ENCODE measurements around the gene RYR3. TPM values are rescaled to one million over a fixed set of nuclear protein-coding genes. Genes with fewer than 3 reads are reported as not detected.

RYR3 gene
- total RNA-seq, 1 experiment from 2014 or later, result not detected

DNA sequence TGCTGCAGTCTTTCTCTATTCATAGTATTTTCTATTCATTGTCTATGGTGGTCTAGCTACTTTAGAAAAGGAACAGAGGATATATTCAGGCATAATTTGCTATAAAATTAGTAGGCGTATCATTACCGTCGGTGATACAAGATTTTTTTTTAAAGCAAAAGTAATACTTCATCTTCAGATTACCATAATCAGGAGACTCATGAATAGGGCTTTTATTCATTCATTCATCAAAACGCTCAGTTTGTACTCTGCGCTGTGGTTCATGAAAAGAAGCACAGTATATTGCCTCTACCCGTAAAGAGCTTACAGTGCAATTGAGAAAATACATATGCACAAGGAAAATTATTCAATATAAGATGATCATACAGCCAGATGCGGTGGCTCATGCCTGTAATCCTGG is 520.9 kb downstream of the RYR3 start:
- ChIA-PET CTCF (no interaction called here), POLR2A (ENCODE audit: unreplicated experiment) (no interaction called here)

GRCh38 chr15:33834892-33835743 is 524.4 kb downstream of the RYR3 start:
- no TSS peak for BruUV-seq (replicated peaks)
- TF ChIP-seq EZH2 (IDR thresholded peaks at IDR 0.05; ENCODE audit: low read length, unreplicated experiment) (no peak), CTCF (conservative IDR thresholded peaks at IDR 0.05; ENCODE audit: low read depth, low read length) (no peak), EZH2phosphoT487 (IDR thresholded peaks at IDR 0.05; ENCODE audit: borderline replicate concordance, low read length) (no peak)
- ChIA-PET CTCF (no interaction called here), POLR2A (ENCODE audit: unreplicated experiment) (no interaction called here)
- Histone ChIP-seq H3K36me3 (ENCODE audit: low read depth, low read length) (no peaks in the 10 kb centered on the region), H3K9me3 (ENCODE audit: low read length) (no peaks in the 10 kb centered on the region), H3K27me3 (ENCODE audit: low read length) (no peaks in the 10 kb centered on the region; the same call in 1 of the 2 replicates), H3K79me2 (ENCODE audit: low read length) (no peaks in the 10 kb centered on the region), H3K27ac (ENCODE audit: low read length) (no peak overlapping the region), H3F3A (ENCODE audit: low read length, unreplicated experiment) (no peaks in the 10 kb centered on the region), H3K9me2 (replicated peaks; ENCODE audit: low read length) (0 out of 2 replicates have a peak, but pooled peaks cover 11% of the 10 kb centered on the region), H3K4me2 (ENCODE audit: low read length) (no peak overlapping the region), H4K20me1 (ENCODE audit: low read length) (no peaks in the 10 kb centered on the region), H3K4me3 (ENCODE audit: low read length) (no peak overlapping the region), H3K9ac (ENCODE audit: low read length) (no peak overlapping the region), H3K4me1 (ENCODE audit: insufficient read depth, low read length) (no peaks in the 10 kb centered on the region), H2AFZ (ENCODE audit: low read length) (no peak overlapping the region)
- ATAC-seq, result peak; percentile 70
- intact Hi-C loops (cut with micrococcal nuclease), result no loop called here
- no peak for DNase-seq

More for the DNA sequence above, 520.9 kb downstream of the RYR3 start:
- ATAC-seq (no peak), DNase-seq (no peak)
- H3K27me3 ChIP-seq (ENCODE audit: low read length), result peaks cover 2% of the 10 kb centered on the region; the same call in 1 of the 2 replicates
- H3K9me2 ChIP-seq (replicated peaks; ENCODE audit: low read length), result no peaks in the 10 kb centered on the region
- no peaks in the 10 kb centered on the region for H3F3A ChIP-seq (ENCODE audit: low read length, unreplicated experiment)
- H3K4me3 ChIP-seq (ENCODE audit: low read length), result no peak overlapping the region
- H3K4me1 ChIP-seq (ENCODE audit: insufficient read depth, low read length), result no peaks in the 10 kb centered on the region
- no peaks in the 10 kb centered on the region for H3K36me3 ChIP-seq (ENCODE audit: low read depth, low read length)
- H2AFZ ChIP-seq (ENCODE audit: low read length), result no peak overlapping the region
- TF ChIP-seq EZH2 (IDR thresholded peaks at IDR 0.05; ENCODE audit: low read length, unreplicated experiment) (no peak), EZH2phosphoT487 (IDR thresholded peaks at IDR 0.05; ENCODE audit: borderline replicate concordance, low read length) (no peak), CTCF (conservative IDR thresholded peaks at IDR 0.05; ENCODE audit: low read depth, low read length) (no peak)
- H3K9me3 ChIP-seq (ENCODE audit: low read length), result no peaks in the 10 kb centered on the region
- no peaks in the 10 kb centered on the region for H3K79me2 ChIP-seq (ENCODE audit: low read length)
- intact Hi-C loops (cut with micrococcal nuclease), result no loop called here
- H4K20me1 ChIP-seq (ENCODE audit: low read length), result no peaks in the 10 kb centered on the region
- BruUV-seq (replicated peaks), result no TSS peak
- no peak overlapping the region for H3K4me2 ChIP-seq (ENCODE audit: low read length)
- no peak overlapping the region for H3K27ac ChIP-seq (ENCODE audit: low read length)
- no peak overlapping the region for H3K9ac ChIP-seq (ENCODE audit: low read length)

DNA sequence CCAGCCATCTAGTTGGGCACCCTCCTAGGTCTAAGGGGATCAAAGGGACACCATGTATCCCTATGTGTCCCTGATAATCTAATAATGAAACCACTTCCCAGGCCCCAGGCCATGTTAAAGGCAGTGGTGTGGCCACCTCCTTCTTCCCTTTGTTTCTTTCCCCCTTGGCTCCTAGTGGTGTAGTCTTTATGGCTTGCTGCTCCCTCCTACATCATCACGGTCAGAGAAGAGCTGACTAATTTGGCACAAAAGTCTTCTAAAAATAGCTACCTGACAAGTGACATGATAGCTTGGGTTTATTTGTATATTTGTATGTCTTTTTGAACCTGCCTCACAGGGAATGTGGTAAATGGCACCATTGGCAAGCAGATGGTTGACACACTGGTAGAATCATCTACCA is 526.5 kb downstream of the RYR3 start:
- Histone ChIP-seq H4K20me1 (ENCODE audit: low read length) (no peaks in the 10 kb centered on the region), H2AFZ (ENCODE audit: low read length) (no peak overlapping the region), H3F3A (ENCODE audit: low read length, unreplicated experiment) (no peaks in the 10 kb centered on the region), H3K4me1 (ENCODE audit: insufficient read depth, low read length) (no peaks in the 10 kb centered on the region), H3K79me2 (ENCODE audit: low read length) (no peaks in the 10 kb centered on the region), H3K4me2 (ENCODE audit: low read length) (no peak overlapping the region), H3K27ac (ENCODE audit: low read length) (no peak overlapping the region), H3K4me3 (ENCODE audit: low read length) (no peak overlapping the region), H3K36me3 (ENCODE audit: low read depth, low read length) (no peaks in the 10 kb centered on the region), H3K9ac (ENCODE audit: low read length) (no peak overlapping the region), H3K27me3 (ENCODE audit: low read length) (no peaks in the 10 kb centered on the region), H3K9me2 (replicated peaks; ENCODE audit: low read length) (0 out of 2 replicates have a peak, but pooled peaks cover 11% of the 10 kb centered on the region), H3K9me3 (ENCODE audit: low read length) (no peaks in the 10 kb centered on the region)
- intact Hi-C loops (cut with micrococcal nuclease), result no loop called here
- BruUV-seq (replicated peaks), result no TSS peak
- POLR2A ChIA-PET (ENCODE audit: unreplicated experiment), result no interaction called here
- CTCF ChIA-PET, result no interaction called here
- TF ChIP-seq CTCF (conservative IDR thresholded peaks at IDR 0.05; ENCODE audit: low read depth, low read length), result no peak
- no peak for TF ChIP-seq EZH2phosphoT487 (IDR thresholded peaks at IDR 0.05; ENCODE audit: borderline replicate concordance, low read length)
- TF ChIP-seq EZH2 (IDR thresholded peaks at IDR 0.05; ENCODE audit: low read length, unreplicated experiment), result no peak
- ATAC-seq (no peak), DNase-seq (peak; percentile 15)
